TTC549 (cell line): ENCODE measurements around the gene FLCN.
"Not testable (repeated sequence)": the region's sequence is repeated elsewhere in the genome, so short reads cannot be mapped to it uniquely, and the experiment has no call there.

Experiments
- FAIRE-seq: peaks from 2 replicates; lab custom pipeline; 2012; peaks lifted over from hg19 to GRCh38; lab: Jason Lieb, UNC

The FLCN gene

DNA sequence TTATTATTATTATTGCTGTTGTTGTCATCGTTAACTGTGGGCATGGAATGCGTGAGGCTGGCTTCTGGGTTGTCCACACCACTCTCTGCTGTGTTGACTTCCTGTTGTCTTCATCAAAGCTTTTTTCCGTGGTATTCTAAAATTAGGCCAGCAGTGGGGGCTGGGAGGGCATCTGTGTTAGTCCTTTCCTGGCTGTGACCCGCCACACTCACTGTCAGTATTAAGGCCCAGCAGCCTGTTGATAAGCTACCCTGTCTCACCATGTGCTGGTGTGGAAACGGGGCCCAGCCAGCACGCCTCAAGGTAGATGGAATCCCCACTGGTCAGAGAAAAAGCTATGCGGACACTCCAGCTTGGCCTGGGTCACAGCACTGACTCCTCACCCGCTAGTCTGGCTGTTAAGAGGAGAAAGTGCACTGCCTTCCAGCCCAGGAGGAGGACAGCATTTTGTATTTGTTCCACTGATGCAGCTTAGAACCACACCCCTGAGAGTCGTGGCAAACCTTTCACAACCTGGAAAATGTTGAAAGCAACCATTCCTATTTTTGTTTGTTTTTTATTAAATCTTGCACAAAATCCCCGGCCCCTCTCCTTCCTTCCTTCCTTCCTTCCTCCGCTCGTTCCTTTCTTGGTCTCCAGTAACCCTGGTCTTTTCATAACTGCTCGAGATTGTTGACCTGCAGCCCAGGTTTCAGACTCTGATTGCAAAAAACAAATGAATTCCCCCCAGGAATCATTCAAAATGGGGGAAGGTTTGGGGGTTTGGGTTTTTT is 51.8 kb downstream of the FLCN start:
- not testable (repeated sequence) for FAIRE-seq

DNA sequence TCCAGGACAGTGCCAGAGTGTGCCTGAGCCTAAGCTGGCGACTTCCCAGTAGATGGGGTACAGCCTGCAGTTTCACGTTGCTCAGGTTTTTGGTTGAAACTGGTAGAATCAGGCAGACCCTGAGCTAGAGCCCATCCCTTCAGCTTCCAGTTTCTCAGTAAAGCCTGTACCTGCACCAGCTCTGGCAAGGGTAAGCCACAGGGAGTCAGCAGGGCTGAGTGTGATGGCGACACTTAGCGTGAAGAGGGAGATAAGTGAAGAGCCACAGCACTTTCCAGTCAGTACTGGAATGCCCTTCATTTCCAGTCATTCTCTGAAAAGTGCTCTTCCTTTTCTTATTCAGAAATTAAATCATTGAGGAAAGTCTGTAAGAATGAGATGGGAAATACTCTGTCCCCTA is 53.2 kb downstream of the FLCN start:
- FAIRE-seq = no peak

DNA sequence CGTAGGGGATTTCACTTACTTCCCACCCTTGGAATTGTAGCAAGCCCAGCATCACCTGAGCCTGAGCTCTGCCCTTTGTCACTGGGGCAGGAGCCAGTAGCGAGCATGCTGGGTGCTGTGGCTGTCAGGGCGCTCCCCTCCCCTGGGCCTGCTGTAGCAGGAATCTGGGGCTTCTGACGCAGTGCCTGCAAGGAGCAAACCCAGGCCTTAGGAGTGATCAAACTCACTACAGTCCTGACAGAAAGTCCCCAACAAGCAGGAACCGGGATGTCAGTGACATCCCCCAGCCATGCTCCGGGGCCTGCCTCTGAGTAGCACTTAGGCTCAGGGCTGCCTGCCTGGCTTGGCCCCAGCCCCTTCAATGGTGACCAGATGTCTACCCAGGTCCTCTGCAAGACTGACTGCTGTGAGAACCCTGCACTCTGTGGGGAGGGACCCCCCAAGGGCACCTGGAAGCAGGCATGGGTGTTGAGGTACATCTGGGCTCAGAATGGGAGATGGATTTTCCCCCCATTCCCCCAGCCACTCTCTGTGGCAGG is 54.3 kb downstream of the FLCN start:
- FAIRE-seq = no peak

DNA sequence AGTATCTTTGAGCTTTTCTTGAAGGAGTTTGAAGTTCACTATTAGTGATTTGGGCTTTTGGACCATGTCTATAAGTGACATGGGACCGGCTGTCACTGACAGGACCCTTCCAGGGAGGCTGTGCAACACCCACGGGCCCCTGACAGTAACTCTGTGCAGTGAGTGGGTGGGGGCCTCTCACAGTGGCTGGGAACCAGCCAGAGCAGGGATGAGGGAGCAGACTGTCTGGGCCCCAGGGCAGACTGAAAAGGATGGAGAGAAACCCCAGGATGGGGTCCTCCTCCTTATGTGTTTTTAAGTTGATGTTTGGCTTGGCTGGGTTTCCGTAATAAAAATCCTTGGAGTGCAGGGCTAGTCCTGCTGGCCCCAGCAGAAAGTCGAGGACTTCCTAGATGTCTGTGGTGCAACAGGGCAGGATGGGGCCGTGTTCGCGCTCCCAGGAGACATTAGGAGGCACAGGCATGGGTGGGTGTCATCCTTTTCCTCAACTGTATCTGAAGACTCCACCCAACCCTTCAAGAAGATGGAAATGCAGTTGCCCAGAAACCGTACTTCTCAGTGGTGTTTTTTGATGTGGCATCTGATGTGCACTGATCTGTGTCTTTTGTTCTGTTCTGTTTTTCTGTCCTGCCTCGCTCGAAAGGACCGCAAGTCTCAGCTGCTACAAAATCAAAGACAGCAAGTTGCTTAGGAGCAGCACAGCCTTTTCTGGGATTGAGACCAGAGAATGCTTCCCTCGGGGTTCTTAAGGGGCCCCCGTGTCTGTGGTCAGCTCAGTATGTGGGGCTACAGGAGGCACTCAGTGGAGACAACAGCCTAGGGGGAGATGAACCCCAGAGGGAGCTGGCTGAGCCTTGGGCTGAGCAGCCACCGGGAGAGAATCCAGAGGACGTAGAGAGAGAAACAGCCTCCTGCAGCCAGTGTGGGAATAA is 55.0 kb downstream of the FLCN start:
- FAIRE-seq = no peak

DNA sequence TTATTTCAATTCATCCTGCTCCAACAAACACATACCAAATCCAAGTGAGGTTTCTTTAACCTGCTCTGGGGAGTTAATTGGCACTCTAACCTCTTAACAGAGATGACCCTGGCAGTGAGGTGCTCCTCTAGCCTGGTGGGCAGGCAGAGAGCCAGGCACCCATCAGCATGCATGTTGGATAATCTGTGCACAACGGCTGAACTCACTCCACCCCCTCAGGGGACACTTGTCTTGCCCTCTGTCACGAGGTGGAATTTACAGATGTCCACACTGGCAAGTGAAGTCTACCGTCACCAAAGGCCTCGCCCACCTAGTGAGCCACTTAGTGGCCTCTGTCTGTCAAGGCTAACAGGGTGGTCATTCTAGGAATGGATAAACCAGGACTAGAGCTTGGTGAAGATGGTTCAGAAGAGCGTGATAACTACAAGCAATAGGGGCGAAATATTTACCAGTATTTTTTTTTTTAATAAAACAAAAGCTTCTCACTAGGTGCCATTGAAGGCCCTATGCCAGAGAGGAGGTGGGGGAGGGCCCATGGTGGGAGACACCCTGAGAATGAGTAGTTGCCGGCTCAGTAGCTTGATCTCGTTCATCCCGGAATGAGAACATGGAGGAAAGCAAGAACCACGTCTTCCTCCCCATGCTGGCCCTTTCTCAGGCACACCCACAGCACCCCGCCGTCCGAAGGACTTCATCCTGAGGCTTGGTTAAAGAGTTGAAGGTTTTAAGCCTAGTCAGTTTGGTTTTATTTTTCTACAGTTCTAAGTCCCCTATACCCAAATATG is 56.0 kb downstream of the FLCN start:
- FAIRE-seq = no peak

DNA sequence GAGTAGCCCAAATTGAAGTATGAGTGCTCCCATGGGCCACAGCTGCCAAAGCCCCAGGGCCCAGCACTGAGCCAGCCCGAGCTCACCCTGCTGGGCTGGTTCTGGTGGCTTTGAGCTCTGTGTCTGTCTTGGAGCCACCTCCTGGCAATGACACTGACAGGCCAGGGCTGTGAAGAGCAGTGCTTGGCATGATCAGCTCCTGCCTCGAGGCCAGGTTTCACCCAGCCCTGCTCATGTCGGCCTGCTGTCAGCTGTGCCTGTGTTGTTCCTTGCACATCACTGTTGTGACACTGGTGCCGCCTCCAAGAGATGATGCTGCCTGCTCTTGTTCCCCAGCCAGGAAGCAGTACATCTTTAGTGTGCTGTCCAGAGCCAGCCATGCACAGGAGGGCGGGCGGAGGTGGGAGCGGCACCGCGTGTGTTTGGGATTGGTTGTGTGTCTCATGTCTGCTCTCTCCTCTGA is 56.8 kb downstream of the FLCN start:
- no peak for FAIRE-seq

DNA sequence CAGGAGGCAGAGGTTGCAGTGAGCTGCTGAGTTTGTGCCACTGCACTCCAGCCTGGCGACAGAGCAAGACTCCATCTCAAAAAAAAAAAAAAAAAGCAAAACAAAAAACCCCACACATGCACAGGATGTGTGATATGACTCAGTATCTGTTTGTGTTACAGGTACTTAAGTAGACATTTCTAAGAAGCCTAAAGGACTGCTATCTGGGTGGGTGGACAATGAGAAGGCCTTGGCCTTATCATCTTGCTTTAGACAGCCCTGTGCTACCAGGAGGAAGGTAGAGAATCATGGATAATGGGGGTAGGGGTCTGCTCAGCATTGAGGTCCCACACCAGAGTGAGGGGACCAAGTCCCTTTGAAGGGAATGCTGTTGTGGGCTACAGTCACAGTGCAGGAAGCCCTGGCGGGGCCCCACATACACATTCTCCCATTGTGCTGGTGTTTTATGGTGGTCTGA is 57.6 kb downstream of the FLCN start:
- no peak for FAIRE-seq

DNA sequence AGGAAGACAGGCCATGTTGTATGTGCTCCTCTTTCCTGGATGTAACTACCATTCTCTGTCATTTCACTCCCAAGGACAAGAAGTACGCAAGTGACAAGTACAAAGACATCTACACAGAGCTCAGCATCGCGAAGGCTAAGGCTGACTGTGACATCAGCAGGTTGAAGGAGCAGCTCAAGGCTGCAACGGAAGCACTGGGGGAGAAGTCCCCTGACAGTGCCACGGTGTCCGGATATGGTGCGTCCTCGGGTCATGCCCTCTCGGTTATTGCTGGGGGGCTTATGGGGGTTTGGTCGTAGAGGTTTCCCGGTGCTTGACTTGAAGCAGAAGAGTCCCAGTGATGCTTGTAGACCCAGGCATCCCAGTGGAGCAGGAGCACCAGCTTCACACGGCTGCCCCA is 59.8 kb downstream of the FLCN start:
- no peak for FAIRE-seq

DNA sequence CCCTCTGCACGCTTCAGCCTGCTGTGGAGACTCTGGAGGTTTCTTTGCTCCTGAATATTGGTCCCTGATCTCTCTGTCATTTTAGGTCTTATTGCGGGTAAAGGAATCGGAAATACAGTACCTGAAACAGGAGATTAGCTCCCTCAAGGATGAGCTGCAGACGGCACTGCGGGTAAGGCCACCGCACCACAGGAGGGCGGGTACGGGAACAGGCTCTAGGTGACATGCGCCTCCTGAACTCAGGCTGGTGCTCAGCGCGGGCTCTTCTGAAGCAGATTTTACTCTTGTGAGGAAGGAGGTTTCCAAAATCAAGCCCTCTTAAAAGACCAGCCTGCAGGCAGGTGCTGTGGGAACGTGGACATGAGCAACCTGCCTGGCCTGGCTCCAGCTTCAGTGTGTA is 60.6 kb downstream of the FLCN start:
- FAIRE-seq = no peak

DNA sequence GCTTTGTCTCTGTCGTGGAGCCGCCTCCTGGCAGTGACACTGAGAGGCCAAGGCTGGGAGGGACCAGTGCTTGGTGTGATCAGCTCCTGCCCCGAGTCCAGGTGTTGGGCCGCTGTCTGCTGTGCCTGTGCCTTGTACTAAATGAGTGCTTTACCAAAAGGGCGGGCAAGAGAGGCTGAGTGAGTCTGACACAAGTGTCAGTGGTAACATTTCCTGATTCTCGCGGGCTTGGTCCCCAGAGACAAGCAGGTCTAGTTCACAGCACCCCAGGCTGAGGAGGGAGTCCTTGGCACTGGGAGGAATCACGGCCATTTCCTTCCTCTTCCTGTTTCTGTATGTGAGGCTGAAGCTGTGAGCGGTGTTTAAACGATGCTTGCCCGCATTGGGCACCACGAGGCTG is 61.1 kb downstream of the FLCN start:
- no peak for FAIRE-seq

DNA sequence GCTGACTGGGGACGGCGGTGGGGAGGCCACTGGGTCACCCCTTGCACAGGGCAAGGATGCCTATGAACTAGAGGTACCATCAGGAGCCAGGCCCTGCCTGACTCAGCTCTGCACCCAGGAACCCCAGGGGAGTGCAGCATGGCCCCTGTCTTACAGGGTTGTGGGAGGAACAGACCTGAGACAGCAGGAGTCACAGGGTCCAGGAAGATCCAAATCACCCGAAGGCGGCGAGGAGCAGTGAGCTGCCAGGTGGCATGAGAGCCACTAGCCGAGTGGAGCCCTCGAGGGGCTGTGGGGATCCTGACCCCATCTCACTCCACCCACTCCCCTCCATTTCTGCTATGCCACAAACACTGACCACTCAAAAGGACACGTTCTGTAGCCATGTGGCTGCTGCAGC is 61.6 kb downstream of the FLCN start:
- FAIRE-seq = no peak

DNA sequence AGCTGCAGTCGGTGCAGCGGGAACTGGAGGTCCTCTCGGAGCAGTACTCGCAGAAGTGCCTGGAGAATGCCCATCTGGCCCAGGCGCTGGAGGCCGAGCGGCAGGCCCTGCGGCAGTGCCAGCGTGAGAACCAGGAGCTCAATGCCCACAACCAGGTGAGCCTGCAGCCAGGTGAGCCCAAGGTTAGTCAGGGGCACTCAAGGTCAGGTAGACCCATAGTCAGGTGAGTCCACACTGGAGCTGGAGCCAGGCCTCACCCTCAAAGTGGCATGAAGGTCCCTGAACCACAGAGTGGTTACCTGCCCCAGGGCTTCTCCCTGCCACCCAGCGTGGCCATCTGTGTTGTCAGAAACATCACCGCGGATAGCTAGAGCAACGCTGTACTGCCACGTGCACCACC is 63.0 kb downstream of the FLCN start:
- FAIRE-seq = no peak

DNA sequence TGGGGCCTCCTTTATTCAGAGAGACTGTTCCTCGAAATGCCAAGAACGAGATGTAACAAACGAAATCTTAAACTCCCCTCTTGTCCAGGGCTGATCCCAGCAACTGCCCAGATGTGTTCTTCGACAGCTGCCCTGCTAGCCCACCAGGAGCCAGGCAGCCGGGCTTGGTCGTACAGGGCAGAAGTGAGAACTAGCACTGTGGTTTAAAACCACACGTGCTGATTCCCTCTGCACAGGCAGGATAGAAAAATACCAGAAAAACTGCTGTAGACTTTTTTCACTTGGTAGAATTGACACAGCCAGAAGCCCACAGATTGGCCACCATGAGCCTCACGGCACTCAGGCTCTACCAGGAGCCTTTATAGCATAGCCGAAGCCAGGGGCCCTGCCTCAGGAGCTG is 64.0 kb downstream of the FLCN start:
- FAIRE-seq = no peak

DNA sequence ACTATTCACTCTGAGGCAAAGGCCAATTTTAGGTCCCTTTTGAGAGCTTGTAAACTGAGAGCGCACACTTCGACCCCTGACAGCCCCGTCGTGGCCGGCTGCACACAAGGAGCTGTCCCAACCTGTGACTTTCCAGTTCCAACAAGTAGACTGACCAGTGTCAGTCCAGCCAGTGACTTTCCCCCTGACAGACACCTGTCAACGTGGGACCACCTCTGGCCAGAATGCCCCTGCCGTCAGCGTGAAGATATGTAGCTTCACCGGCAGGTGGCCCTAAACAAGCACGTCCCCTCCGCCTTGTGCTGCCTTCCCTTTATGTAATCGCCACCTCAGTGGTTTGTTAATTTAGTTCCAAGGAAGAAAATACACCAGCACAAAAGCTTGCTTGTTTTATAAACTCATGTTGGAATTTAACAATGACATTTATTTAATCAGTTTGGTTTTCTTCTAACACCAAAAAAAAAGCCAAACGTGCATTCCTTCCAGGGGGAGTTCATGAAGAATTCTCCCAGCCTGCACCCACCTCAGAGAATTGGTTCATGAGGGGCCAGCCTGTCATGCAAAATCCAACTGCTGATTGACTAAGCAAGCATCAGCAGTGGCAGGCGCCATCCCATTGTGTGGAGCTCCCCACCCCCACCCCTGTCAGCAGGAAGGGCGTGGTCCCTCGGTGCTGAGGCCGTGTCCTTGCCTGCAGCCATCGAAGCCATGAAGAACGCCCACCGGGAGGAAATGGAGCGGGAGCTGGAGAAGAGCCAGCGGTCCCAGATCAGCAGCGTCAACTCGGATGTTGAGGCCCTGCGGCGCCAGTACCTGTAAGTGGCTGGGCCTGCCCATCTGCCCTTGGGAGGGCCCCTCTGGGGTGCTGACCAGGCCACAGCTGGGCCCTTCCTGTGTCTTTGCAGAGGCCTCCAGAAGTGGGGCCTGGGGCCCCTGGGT is 64.7 kb downstream of the FLCN start:
- FAIRE-seq = no peak

DNA sequence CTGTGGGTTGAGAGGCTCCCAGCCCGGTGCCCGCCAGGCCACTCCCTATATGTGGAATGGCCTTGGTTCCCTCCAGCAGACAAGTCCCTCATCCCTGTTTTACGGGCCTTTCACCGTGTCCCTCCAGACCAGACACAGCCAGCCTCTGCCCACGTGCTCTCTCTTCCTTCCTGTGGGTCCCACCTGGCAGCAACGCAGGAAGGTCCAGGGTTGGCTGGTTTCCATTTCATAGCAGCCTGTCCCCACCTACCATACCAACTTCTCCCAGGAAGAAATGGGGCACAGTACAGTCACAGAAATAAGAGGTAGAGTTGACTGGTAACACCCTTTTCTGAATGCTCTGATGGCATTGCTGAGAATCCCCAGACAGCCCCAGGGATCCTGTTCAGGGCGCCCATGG is 65.8 kb downstream of the FLCN start:
- FAIRE-seq = no peak

DNA sequence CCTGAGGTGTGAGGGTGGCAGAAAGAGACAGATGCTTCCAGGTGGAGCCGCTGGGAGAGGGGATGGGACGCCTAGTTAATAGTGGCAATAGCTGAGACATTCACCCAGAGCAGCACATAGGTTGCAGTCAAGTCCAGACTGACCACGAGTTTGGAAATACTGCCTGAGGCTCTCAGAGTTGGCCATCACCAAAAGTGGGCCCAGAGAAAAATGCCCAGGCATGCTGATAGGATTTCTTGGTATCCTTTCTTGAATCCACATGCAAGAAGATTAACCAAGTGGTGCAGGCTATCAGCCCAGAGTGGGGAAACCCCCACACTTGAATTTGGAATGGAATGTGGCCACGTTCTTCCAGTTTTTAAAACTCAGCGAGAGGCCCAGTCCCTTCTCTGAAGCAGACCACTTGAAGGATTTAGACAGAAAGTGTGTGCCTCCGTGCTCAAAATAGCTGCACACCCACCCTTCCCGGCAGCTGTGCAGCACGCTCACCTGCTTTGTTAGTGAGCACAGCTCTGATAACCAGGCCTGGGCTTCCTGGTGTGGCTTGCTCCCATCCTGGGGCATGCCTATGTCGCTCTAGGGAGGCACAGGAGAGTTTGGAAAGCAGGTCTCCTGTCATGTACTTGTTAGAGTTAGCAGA is 66.5 kb downstream of the FLCN start:
- no peak for FAIRE-seq

DNA sequence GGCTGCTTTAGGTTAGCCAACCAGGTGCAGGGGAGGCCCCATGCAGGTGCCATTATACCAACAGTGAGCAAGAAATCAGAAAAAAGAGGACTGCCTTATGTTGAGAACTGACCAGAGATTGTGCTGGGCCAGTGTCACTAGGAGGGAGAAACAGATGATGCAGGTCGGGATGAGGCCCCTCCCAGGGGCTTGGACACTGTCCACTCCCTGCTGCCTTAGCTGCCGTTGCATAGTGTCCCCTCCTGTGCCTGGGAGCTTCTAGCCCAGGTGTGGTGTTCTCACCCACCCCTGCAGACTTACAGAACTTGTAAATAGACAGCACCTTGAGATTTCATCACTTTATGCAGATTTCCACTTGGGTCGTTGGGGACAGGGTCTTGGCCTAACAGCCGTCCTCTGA is 67.6 kb downstream of the FLCN start:
- no peak for FAIRE-seq

DNA sequence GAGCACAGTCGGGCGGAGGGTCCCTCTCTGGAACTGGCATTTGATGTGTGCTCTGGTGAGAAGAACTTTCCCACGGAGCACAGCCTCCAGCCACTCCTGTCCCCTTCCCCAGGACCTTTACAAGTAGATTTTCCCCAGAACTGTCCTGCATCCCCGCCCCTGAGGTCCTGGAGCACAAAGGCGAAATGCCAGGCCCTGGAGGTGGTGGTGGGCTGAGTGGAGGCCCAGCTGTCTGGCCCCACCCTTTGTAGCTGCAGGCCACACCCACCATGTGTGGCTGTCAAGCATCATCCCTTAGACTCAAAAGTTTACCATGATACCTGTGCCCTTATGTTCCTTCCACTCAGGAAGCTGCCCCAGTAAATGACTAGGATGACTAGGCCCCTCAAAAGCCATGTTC is 68.6 kb downstream of the FLCN start:
- no peak for FAIRE-seq

DNA sequence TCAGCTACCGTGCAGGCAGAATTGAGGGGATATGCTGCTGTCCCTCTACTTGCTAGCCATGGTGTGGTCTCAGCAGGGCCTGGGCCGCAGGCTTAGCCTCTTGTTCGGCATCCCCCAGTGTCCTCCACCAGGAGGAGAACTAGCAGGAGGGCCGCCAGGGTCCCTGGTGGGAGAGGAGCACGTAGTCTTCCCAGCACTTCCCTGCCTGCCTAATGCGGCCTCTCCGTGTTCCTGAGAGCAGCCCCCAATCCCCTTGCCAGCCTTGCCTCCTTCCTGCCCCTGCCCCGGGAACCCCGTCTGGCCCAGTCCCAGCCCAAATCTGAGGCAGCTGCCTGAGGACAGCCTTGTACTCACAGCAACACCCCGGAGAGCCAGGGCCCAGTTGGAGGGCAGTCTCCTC is 69.0 kb downstream of the FLCN start:
- FAIRE-seq = no peak

DNA sequence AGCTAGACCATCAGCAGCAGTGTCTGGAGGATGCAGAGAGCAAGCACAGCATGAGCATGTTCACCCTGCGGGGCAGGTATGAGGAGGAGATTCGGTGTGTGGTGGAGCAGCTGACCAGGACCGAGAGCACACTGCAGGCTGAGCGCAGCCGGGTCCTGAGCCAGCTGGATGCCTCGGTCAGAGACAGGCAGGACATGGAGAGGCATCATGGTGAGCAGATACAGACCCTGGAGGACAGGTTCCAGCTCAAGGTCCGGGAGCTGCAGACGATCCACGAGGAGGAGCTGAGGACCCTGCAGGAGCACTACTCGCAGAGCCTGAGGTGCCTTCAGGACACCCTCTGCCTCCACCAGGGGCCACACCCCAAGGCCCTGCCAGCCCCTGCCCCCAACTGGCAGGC is 69.6 kb downstream of the FLCN start:
- FAIRE-seq = no peak

DNA sequence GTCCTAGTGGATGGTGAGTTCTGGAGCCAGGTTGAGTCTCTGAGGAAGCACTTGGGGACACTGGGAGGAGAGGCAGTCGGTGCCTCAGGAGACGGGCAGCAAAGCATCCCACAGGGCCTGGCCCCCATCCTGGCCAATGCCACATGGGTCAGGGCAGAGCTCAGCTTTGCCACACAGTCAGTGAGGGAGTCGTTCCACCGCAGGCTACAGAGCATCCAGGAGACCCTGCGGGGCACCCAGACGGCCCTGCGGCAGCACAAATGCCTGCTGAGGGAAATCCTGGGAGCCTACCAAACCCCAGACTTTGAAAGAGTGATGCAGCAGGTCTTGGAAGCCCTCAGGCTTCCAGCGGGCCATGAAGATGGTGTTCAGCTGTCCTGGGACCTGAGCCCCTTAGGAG is 70.5 kb downstream of the FLCN start:
- no peak for FAIRE-seq
